Rectal smooth muscle tissue (tissue), 1 donor: ENCODE results near the gene EHD3.

Experiments used
- H3K27ac ChIP-seq: one replicate; pipeline ENCODE4 v1.7.0; 2013; ENCODE audit warnings: low read depth, low read length, inconsistent platforms
- H3K27me3 ChIP-seq: one replicate; pipeline ENCODE4 v1.7.0; 2013; ENCODE audit warnings: low read length; ENCODE audit not compliant: control insufficient read depth, insufficient read depth
- H3K36me3 ChIP-seq: one replicate; pipeline ENCODE4 v1.7.0; 2013; ENCODE audit warnings: low read length; ENCODE audit not compliant: control insufficient read depth, insufficient read depth
- H3K4me1 ChIP-seq: one replicate; pipeline ENCODE4 v1.7.0; 2013; ENCODE audit warnings: low read length; ENCODE audit not compliant: control insufficient read depth, insufficient read depth
- H3K4me3 ChIP-seq: one replicate; pipeline ENCODE4 v1.7.0; 2013; ENCODE audit warnings: low read length
- H3K9ac ChIP-seq: one replicate; pipeline ENCODE4 v1.7.0; 2013; ENCODE audit warnings: low read length

EHD3 gene

GRCh38 chr2:31233741-31234682 is at the start of gene EHD3:
Gene EHD3, plus strand, starts transcription at chr2:31234152. Its CDS starts 470 bp downstream, at chr2:31234622.
- peak within 1 kb of the TSS; percentile 63 for H3K4me3 ChIP-seq
- no peaks in the 10 kb centered on the region for H3K27me3 ChIP-seq
- H3K27ac ChIP-seq: no peak within 1 kb of the TSS
- no peak within 1 kb of the TSS for H3K9ac ChIP-seq
- H3K36me3 ChIP-seq: no peaks in the 10 kb centered on the region
- H3K4me1 ChIP-seq: no peaks in the 10 kb centered on the region

GRCh38 chr2:31187166-31187565 is 46.8 kb upstream of the EHD3 start:
- H3K27me3 ChIP-seq: no peaks in the 10 kb centered on the region
- H3K36me3 ChIP-seq: no peaks in the 10 kb centered on the region
- H3K27ac ChIP-seq: no peak overlapping the region
- no peak overlapping the region for H3K9ac ChIP-seq
- H3K4me1 ChIP-seq: no peaks in the 10 kb centered on the region
- H3K4me3 ChIP-seq: no peak overlapping the region

GRCh38 chr2:31188131-31188530 is 45.8 kb upstream of the EHD3 start:
- Histone ChIP-seq H3K4me3 (no peak overlapping the region), H3K9ac (no peak overlapping the region), H3K27ac (no peak overlapping the region), H3K4me1 (no peaks in the 10 kb centered on the region), H3K27me3 (no peaks in the 10 kb centered on the region), H3K36me3 (no peaks in the 10 kb centered on the region)

- Histone ChIP-seq H3K4me3 (no peak overlapping the region), H3K27me3 (no peaks in the 10 kb centered on the region), H3K27ac (no peak overlapping the region), H3K4me1 (no peaks in the 10 kb centered on the region), H3K36me3 (no peaks in the 10 kb centered on the region), H3K9ac (no peak overlapping the region)
Observed at GRCh38 chr2:31189141-31189540, 44.8 kb upstream of the EHD3 start.

GRCh38 chr2:31190188-31190587 is 43.8 kb upstream of the EHD3 start:
- Histone ChIP-seq H3K4me3 (no peak overlapping the region), H3K4me1 (no peaks in the 10 kb centered on the region), H3K27ac (no peak overlapping the region), H3K36me3 (no peaks in the 10 kb centered on the region), H3K27me3 (no peaks in the 10 kb centered on the region), H3K9ac (no peak overlapping the region)

- H3K4me1 ChIP-seq: no peaks in the 10 kb centered on the region
- H3K27ac ChIP-seq: no peak overlapping the region
- H3K4me3 ChIP-seq: no peak overlapping the region
- H3K36me3 ChIP-seq: no peaks in the 10 kb centered on the region
- no peak overlapping the region for H3K9ac ChIP-seq
- H3K27me3 ChIP-seq: no peaks in the 10 kb centered on the region
Observed at GRCh38 chr2:31191931-31192330, 42.0 kb upstream of the EHD3 start.

GRCh38 chr2:31192396-31192795 is 41.6 kb upstream of the EHD3 start:
- Histone ChIP-seq H3K27ac (no peak overlapping the region), H3K4me1 (no peaks in the 10 kb centered on the region), H3K36me3 (no peaks in the 10 kb centered on the region), H3K27me3 (no peaks in the 10 kb centered on the region), H3K4me3 (no peak overlapping the region), H3K9ac (no peak overlapping the region)

GRCh38 chr2:31192851-31193392 is 41.0 kb upstream of the EHD3 start:
- no peak overlapping the region for H3K27ac ChIP-seq
- no peak overlapping the region for H3K4me3 ChIP-seq
- H3K36me3 ChIP-seq: no peaks in the 10 kb centered on the region
- H3K27me3 ChIP-seq: no peaks in the 10 kb centered on the region
- H3K4me1 ChIP-seq: no peaks in the 10 kb centered on the region
- H3K9ac ChIP-seq: no peak overlapping the region

- Histone ChIP-seq H3K27me3 (no peaks in the 10 kb centered on the region), H3K4me3 (no peak overlapping the region), H3K9ac (no peak overlapping the region), H3K4me1 (no peaks in the 10 kb centered on the region), H3K36me3 (no peaks in the 10 kb centered on the region), H3K27ac (no peak overlapping the region)
Observed at GRCh38 chr2:31193806-31194205, 40.1 kb upstream of the EHD3 start.

GRCh38 chr2:31196622-31197021 is 37.3 kb upstream of the EHD3 start:
- Histone ChIP-seq H3K9ac (no peak overlapping the region), H3K27ac (no peak overlapping the region), H3K36me3 (no peaks in the 10 kb centered on the region), H3K27me3 (no peaks in the 10 kb centered on the region), H3K4me1 (no peaks in the 10 kb centered on the region), H3K4me3 (no peak overlapping the region)

GRCh38 chr2:31197166-31197565 is 36.8 kb upstream of the EHD3 start:
- Histone ChIP-seq H3K36me3 (no peaks in the 10 kb centered on the region), H3K9ac (no peak overlapping the region), H3K4me1 (no peaks in the 10 kb centered on the region), H3K27me3 (no peaks in the 10 kb centered on the region), H3K27ac (no peak overlapping the region), H3K4me3 (no peak overlapping the region)

GRCh38 chr2:31197669-31198068 is 36.3 kb upstream of the EHD3 start:
- H3K36me3 ChIP-seq: no peaks in the 10 kb centered on the region
- no peak overlapping the region for H3K27ac ChIP-seq
- no peaks in the 10 kb centered on the region for H3K4me1 ChIP-seq
- H3K27me3 ChIP-seq: no peaks in the 10 kb centered on the region
- no peak overlapping the region for H3K4me3 ChIP-seq
- H3K9ac ChIP-seq: no peak overlapping the region

GRCh38 chr2:31199206-31199605 is 34.7 kb upstream of the EHD3 start:
- no peak overlapping the region for H3K9ac ChIP-seq
- H3K4me1 ChIP-seq: no peaks in the 10 kb centered on the region
- H3K4me3 ChIP-seq: no peak overlapping the region
- no peaks in the 10 kb centered on the region for H3K27me3 ChIP-seq
- H3K27ac ChIP-seq: no peak overlapping the region
- H3K36me3 ChIP-seq: no peaks in the 10 kb centered on the region
